Peyer's patch (tissue), 4 donors: ENCODE measurements around the gene SLCO3A1.

Experiments used
- POLR2A ChIP-seq, 2 donors: fragments of 450-650 bp; IDR thresholded peaks; one replicate each; pipeline ENCODE4 v1.5.1; 2017; ENCODE audit warnings: antibody characterized with exemption in 2 of 2, mild to moderate bottlenecking in 2 of 2, moderate library complexity in 2 of 2
- TF ChIP-seq, protein P1 (sequence below), 6 experiments: fragments of 450-650 bp in 4 of 6; fragments of 200-600 bp in 2 of 6; sonication (generic) in 1 of 6; IDR thresholded peaks; one replicate each; pipeline ENCODE4 v1.5.1; 2017 to 2019; ENCODE audit warnings: antibody characterized with exemption in 6 of 6, mild to moderate bottlenecking in 3 of 6, moderate library complexity in 1 of 6

DNA sequence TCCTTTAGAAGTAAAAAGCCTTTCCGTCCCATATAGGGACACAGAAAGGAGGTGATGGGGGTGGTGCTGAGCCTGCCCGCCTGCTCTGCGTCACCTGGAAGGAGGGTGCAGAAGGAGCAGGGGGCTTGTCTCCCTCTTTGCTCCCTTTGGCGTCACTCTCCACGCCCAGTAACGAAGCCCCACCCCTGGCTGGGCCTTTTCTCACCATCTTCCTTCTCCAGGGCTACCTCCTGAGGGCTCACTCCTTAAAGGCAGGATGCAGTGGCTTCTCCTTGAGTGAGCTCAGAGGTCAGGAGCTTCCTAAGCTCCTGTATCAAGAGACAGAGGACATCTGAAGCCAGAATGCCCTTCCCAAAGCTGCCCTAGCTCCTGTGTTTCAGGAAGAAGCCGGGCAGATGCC lies 31.5 kb downstream of the SLCO3A1 start:
- TF ChIP-seq, protein P1, sequence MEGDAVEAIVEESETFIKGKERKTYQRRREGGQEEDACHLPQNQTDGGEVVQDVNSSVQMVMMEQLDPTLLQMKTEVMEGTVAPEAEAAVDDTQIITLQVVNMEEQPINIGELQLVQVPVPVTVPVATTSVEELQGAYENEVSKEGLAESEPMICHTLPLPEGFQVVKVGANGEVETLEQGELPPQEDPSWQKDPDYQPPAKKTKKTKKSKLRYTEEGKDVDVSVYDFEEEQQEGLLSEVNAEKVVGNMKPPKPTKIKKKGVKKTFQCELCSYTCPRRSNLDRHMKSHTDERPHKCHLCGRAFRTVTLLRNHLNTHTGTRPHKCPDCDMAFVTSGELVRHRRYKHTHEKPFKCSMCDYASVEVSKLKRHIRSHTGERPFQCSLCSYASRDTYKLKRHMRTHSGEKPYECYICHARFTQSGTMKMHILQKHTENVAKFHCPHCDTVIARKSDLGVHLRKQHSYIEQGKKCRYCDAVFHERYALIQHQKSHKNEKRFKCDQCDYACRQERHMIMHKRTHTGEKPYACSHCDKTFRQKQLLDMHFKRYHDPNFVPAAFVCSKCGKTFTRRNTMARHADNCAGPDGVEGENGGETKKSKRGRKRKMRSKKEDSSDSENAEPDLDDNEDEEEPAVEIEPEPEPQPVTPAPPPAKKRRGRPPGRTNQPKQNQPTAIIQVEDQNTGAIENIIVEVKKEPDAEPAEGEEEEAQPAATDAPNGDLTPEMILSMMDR (IDR thresholded peaks at IDR 0.05): no peak
- no peak for TF ChIP-seq POLR2A (IDR thresholded peaks at IDR 0.05)
